HL-60 (cell line): Measurements from ENCODE around the gene PELO.

ENCODE experiments used
- CTCF ChIP-seq: IDR thresholded peaks from one replicate; pipeline ENCODE4 v1.5.1; 2011; ENCODE audit warnings: low read length, control low read depth, inconsistent platforms; ENCODE audit not compliant: insufficient read depth
- POLR2AphosphoS5 ChIP-seq: IDR thresholded peaks from 2 replicates; pipeline ENCODE4 v1.6.1; 2012; ENCODE audit warnings: low read depth
- REST ChIP-seq: IDR thresholded peaks from 2 replicates; pipeline ENCODE4 v1.6.1; 2012; ENCODE audit warnings: low read depth; ENCODE audit not compliant: insufficient replicate concordance

- TF ChIP-seq CTCF (no peak), POLR2AphosphoS5 (no peak), REST (no peak)
Observed at GRCh38 chr5:52817818-52818217, 30.1 kb downstream of the PELO start.
